Measurements from ENCODE around the gene RNLS.

DNA sequence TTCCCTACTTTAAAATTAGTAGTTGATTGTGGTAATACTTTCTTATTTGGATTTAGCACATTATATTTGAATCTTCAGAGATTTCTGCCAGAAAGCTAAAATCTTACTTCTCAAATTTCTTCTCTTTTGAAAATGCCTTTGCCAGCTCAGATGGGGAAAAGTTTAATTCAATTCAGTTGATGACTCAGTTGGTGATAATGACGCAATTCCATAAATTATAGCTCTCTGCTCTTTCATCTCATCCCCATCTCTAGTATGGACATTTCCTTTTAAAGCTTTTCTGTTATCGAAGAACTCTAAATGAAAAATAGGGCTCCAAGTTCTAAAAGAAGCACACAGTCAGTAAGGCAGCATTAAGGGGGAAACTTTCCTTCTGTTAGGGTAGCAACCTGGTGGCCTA, 25.5 kb downstream of the RNLS start:
- TF ChIP-seq, protein P1, sequence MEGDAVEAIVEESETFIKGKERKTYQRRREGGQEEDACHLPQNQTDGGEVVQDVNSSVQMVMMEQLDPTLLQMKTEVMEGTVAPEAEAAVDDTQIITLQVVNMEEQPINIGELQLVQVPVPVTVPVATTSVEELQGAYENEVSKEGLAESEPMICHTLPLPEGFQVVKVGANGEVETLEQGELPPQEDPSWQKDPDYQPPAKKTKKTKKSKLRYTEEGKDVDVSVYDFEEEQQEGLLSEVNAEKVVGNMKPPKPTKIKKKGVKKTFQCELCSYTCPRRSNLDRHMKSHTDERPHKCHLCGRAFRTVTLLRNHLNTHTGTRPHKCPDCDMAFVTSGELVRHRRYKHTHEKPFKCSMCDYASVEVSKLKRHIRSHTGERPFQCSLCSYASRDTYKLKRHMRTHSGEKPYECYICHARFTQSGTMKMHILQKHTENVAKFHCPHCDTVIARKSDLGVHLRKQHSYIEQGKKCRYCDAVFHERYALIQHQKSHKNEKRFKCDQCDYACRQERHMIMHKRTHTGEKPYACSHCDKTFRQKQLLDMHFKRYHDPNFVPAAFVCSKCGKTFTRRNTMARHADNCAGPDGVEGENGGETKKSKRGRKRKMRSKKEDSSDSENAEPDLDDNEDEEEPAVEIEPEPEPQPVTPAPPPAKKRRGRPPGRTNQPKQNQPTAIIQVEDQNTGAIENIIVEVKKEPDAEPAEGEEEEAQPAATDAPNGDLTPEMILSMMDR (IDR thresholded peaks at IDR 0.05; ENCODE audit: insufficient read depth, low read length, poor library complexity, severe bottlenecking) = no peak
- no peak for TF ChIP-seq EZH2phosphoT487 (conservative IDR thresholded peaks at IDR 0.05; ENCODE audit: low read length)
